ENCODE results near the gene DNMBP.

The DNMBP gene

GRCh38 chr10:99827936-99828335, 181.8 kb downstream of the DNMBP start:
- no peak for DNase-seq (ENCODE audit: low read depth in 3 of 3)
